Transverse colon (tissue), 4 donors: ENCODE measurements around the gene MMP24OS.

ENCODE experiments used
- EP300 ChIP-seq: sonication (generic); formaldehyde crosslinking; IDR thresholded peaks from one replicate; pipeline ENCODE4 v1.6.1; 2017; ENCODE audit warnings: antibody characterized with exemption, low read depth
- POLR2A ChIP-seq: fragments of 450-650 bp; IDR thresholded peaks from one replicate; pipeline ENCODE4 v1.6.1; 2016; ENCODE audit warnings: antibody characterized with exemption, mild to moderate bottlenecking, moderate library complexity
- POLR2AphosphoS5 ChIP-seq, 3 donors: sonication (generic); formaldehyde crosslinking; IDR thresholded peaks; one replicate each; pipeline ENCODE4 v1.6.1; 2016; ENCODE audit warnings: antibody characterized with exemption in 3 of 3
- TF ChIP-seq, protein P1 (sequence below), 5 experiments: fragments of 200-600 bp in 3 of 5; fragments of 450-650 bp in 2 of 5; sonication (generic) in 3 of 5; IDR thresholded peaks; 1 replicate in 2 of 5; 2 replicates in 3 of 5; pipeline ENCODE4 v1.5.1; 2016 to 2017; ENCODE audit warnings: antibody characterized with exemption in 5 of 5, inconsistent platforms in 3 of 5, mild to moderate bottlenecking in 2 of 5, moderate library complexity in 1 of 5

DNA sequence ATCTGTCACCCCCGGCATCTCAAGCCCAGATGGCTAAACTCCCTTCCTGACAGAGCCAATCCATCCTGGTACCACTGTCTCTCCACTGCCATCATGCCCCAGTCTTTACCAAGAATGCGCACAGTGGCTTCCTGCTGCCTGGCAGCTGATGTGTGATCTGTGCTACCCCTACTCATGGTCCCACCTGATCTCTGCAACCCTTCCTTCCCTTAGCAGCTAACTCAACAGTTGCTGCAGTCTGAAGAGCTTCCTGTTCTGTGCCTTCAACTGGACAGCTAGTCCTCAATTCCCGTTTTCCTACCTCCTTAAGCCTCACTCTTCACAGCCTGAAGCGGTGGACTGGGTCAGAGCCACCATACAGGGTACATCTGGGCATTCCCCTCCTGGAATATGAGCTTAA is 21.9 kb upstream of the MMP24OS start:
- TF ChIP-seq POLR2AphosphoS5 (IDR thresholded peaks at IDR 0.05), result no peak
- TF ChIP-seq POLR2A, result no peak
- TF ChIP-seq EP300, result no peak
- TF ChIP-seq, protein P1, sequence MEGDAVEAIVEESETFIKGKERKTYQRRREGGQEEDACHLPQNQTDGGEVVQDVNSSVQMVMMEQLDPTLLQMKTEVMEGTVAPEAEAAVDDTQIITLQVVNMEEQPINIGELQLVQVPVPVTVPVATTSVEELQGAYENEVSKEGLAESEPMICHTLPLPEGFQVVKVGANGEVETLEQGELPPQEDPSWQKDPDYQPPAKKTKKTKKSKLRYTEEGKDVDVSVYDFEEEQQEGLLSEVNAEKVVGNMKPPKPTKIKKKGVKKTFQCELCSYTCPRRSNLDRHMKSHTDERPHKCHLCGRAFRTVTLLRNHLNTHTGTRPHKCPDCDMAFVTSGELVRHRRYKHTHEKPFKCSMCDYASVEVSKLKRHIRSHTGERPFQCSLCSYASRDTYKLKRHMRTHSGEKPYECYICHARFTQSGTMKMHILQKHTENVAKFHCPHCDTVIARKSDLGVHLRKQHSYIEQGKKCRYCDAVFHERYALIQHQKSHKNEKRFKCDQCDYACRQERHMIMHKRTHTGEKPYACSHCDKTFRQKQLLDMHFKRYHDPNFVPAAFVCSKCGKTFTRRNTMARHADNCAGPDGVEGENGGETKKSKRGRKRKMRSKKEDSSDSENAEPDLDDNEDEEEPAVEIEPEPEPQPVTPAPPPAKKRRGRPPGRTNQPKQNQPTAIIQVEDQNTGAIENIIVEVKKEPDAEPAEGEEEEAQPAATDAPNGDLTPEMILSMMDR (IDR thresholded peaks at IDR 0.05), result no peak
